GM12865 (cell line): ENCODE measurements around the gene ORM2.
"Not testable (repeated sequence)": the region's sequence is repeated elsewhere in the genome, so short reads cannot be mapped to it uniquely, and the experiment has no call there.

Experiments
- DNase-seq: peaks from one replicate; pipeline ENCODE4 v3.0.0; 2010; ENCODE audit warnings: low read depth
- H3K4me3 ChIP-seq: 2 replicates; pipeline ENCODE4 v1.5.1; 2011; ENCODE audit warnings: mild to moderate bottlenecking, low read depth, low read length, control low read depth
- TF ChIP-seq, protein P1 (sequence below): IDR thresholded peaks from 2 replicates; pipeline ENCODE4 v1.5.1; 2011; ENCODE audit warnings: low read length, control low read depth, low read depth, inconsistent platforms; ENCODE audit not compliant: insufficient read depth; ENCODE audit errors: missing control alignments

Gene ORM2

DNA sequence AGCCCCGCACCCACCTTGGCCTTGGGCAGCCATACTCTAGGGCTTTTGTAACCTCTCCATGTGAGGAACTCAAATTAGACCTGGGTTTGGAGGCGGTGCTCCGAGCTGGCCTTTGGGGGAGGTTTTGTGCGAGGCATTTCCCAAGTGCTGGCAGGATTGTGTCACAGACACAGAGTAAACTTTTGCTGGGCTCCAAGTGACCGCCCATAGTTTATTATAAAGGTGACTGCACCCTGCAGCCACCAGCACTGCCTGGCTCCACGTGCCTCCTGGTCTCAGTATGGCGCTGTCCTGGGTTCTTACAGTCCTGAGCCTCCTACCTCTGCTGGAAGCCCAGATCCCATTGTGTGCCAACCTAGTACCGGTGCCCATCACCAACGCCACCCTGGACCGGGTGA lies at the start of gene ORM2:
Gene ORM2 (plus strand): TSS at position 245 of the 398 bp plus-strand sequence. CDS start 36 bp downstream, at position 281.
- H3K4me3 ChIP-seq, DNase-seq: not testable (repeated sequence)

GRCh38 chr9:114280636-114281472 lies 48.8 kb upstream of the ORM2 start:
- H3K4me3 ChIP-seq = no peak overlapping the region
- no peak for DNase-seq
- TF ChIP-seq, protein P1, sequence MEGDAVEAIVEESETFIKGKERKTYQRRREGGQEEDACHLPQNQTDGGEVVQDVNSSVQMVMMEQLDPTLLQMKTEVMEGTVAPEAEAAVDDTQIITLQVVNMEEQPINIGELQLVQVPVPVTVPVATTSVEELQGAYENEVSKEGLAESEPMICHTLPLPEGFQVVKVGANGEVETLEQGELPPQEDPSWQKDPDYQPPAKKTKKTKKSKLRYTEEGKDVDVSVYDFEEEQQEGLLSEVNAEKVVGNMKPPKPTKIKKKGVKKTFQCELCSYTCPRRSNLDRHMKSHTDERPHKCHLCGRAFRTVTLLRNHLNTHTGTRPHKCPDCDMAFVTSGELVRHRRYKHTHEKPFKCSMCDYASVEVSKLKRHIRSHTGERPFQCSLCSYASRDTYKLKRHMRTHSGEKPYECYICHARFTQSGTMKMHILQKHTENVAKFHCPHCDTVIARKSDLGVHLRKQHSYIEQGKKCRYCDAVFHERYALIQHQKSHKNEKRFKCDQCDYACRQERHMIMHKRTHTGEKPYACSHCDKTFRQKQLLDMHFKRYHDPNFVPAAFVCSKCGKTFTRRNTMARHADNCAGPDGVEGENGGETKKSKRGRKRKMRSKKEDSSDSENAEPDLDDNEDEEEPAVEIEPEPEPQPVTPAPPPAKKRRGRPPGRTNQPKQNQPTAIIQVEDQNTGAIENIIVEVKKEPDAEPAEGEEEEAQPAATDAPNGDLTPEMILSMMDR = no peak

- DNase-seq = no peak
- no peak overlapping the region for H3K4me3 ChIP-seq
- TF ChIP-seq, protein P1 = no peak
Observed at GRCh38 chr9:114281473-114282103, 48.1 kb upstream of the ORM2 start.

DNA sequence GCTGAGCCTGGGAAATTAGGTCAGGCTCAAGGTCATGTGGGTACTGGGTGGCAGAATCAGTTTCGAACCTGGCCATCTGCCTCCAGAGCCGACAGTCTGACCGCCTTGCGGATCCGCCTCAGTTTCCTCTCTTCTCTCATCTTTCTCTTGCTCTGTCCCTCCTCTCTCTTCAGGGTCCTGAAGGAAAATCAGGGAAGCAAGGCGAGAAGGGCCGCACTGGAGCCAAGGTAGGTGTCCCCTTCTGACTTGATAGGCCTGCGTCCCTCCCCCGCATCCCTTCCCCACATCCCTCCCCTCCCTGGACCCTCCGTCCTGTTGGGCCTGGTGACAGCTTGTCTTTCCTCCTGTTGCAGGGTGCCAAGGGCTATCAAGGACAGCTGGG lies 47.6 kb upstream of the ORM2 start:
- no peak for DNase-seq
- TF ChIP-seq, protein P1 = no peak

DNA sequence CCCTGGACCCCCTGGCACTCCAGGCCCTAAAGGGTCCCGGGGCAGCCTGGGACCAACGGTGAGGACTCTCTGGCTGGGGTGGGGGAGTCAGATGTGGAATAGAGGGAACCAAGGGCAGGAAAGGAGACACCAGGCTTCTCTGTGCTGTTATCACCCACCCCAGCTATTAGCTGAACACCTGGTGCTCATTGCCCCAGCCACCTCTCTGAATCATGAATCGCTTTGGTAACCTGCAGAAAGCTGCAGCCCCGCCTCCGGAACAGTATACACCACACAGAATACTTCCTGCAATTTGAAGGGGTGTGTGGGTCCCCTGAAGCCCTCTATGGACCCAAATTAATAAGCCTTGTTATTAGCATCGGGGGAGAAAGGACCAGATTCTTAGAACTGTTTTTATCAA lies 47.2 kb upstream of the ORM2 start:
- TF ChIP-seq, protein P1 = no peak
- H3K4me3 ChIP-seq = no peak overlapping the region
- DNase-seq = no peak

More for the DNA sequence above, 47.6 kb upstream of the ORM2 start:
- H3K4me3 ChIP-seq = no peak overlapping the region

- no peak for DNase-seq
- no peak overlapping the region for H3K4me3 ChIP-seq
- TF ChIP-seq, protein P1 = no peak
Observed at GRCh38 chr9:114282926-114283325, 46.7 kb upstream of the ORM2 start.

DNA sequence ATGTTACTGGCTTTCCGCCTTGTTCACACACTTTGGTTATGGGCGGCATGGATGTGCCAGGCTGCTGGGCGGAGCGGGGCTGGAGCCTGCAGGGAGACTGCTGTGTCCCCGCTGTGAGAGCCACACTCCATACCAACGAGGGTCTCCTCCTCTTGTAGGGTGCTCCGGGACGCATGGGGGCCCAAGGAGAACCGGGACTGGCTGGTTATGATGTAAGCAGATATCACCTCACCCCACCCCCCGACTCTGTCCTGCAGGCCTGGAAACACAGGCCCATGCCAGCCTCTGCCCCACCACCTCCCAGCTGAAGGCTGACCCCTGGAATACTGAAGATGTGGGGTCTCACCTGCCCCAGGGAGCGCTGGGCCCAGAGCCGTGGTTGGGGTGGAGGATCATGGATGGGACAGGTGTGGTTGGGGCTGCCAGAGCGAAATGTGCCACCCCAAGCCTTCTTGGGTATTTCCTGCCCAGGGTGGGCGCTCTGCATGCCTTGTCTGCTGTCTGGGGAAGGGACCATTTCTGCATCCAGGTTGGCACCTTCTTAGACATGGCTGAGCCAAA lies 46.0 kb upstream of the ORM2 start:
- TF ChIP-seq, protein P1 = no peak

More for the DNA sequence above, 46.0 kb upstream of the ORM2 start:
- no peak for DNase-seq
- H3K4me3 ChIP-seq = no peak overlapping the region
